HepG2 (cell line): ENCODE measurements around the gene VSIG10L. TPM values are rescaled to one million over a fixed set of nuclear protein-coding genes. Genes with fewer than 3 reads are reported as not detected.
A peak's percentile ranks its signal among the peaks of the same experiment; 100 is the strongest.

Experiments
- ETV5 ChIP-seq: IDR thresholded peaks from 2 replicates; pipeline ENCODE4 v1.6.1; 2018; ENCODE audit warnings: missing biosample characterization, missing genetic modification reagents, inconsistent platforms, borderline replicate concordance
- KLF11 ChIP-seq: IDR thresholded peaks from 2 replicates; pipeline ENCODE4 v1.6.1; 2016; ENCODE audit warnings: missing compliant biosample characterization
- SKIL ChIP-seq: sonication (generic); formaldehyde crosslinking; IDR thresholded peaks from 2 replicates; pipeline ENCODE4 v1.8.0; 2022; ENCODE audit warnings: missing genetic modification reagents, mild to moderate bottlenecking, moderate library complexity, borderline replicate concordance
- SOX13 ChIP-seq, 3 experiments: fragments of 450-650 bp in 1 of 3; sonication (generic) in 1 of 3; formaldehyde crosslinking in 1 of 3; IDR thresholded peaks in 2 of 3; conservative IDR thresholded peaks in 1 of 3; 2 replicates each; pipeline versions ENCODE4 v1.5.0 to v1.6.1; 2016 to 2020; ENCODE audit warnings: antibody characterized with exemption in 1 of 3, mild to moderate bottlenecking in 1 of 3, missing compliant biosample characterization in 1 of 3, missing genetic modification reagents in 1 of 3, moderate library complexity in 1 of 3
- SYNCRIP ChIP-seq: fragments of 200-400 bp; formaldehyde crosslinking; IDR thresholded peaks from 2 replicates; pipeline ENCODE4 v1.6.1; 2018; ENCODE audit warnings: mild to moderate bottlenecking, low read depth, low read length; ENCODE audit not compliant: insufficient read depth
- ZBTB25 ChIP-seq: IDR thresholded peaks from 2 replicates; pipeline ENCODE4 v1.6.1; 2018; ENCODE audit warnings: missing genetic modification reagents
- ZFP90 ChIP-seq: sonication (generic); formaldehyde crosslinking; IDR thresholded peaks from 2 replicates; pipeline ENCODE4 v1.8.0; 2022; ENCODE audit warnings: missing genetic modification reagents, mild to moderate bottlenecking, inconsistent platforms, borderline replicate concordance
- ZNF800 ChIP-seq: sonication (generic); formaldehyde crosslinking; IDR thresholded peaks from 2 replicates; pipeline ENCODE4 v1.4.0; 2020; ENCODE audit warnings: missing genetic modification reagents
- polyA plus RNA-seq, 8 experiments: library from polyadenylated mRNA; depleted of rRNA in 3 of 8; stranded (reverse) in 7 of 8; unstranded in 1 of 8; fragments of >200 nt; fragmentation: Illumina TruSeq in 4 of 8; extraction: Trizol in 4 of 8; gene quantifications; 2 replicates each; pipeline versions ENCODE4 v1.2.1 to v1.2.3, GENCODE V29; 2011 to 2016; ENCODE audit warnings: low read depth in 4 of 8, missing spikeins in 1 of 8, mixed read lengths in 1 of 8; ENCODE audit not compliant: insufficient read depth in 1 of 8
- total RNA-seq, 5 experiments: library from RNA; depleted of rRNA; stranded (reverse); fragments of >200 nt; fragmentation: Illumina TruSeq; extraction: Trizol; gene quantifications; 2 replicates each; pipeline ENCODE4 v1.2.3, GENCODE V29; 2016; ENCODE audit warnings: low read depth in 1 of 5

VSIG10L gene
- total and polyA plus RNA-seq, 2 of the 13 experiments (the other 11 are each of a cell fraction or from before 2014, with no cell fraction given), result 2.7 to 8.5 TPM

- TF ChIP-seq ZNF800 (CRISPR knock-in tag), result 0 out of 2 replicates have a peak, but pooled peaks have one; percentile 30
- 0 out of 2 replicates have a peak, but pooled peaks have one; percentile 12 for TF ChIP-seq SKIL (CRISPR knock-in tag)
- peak; percentile 66 for TF ChIP-seq ZFP90 (CRISPR knock-in tag)
- TF ChIP-seq SYNCRIP, result no peak
- no peak for TF ChIP-seq ZBTB25
- TF ChIP-seq SOX13 (IDR thresholded peaks at IDR 0.05), result no peak
- TF ChIP-seq SOX13 (CRISPR knock-in tag; conservative IDR thresholded peaks at IDR 0.05 in 1 of 2, IDR thresholded peaks at IDR 0.05 in 1 of 2), result no peak
- TF ChIP-seq KLF11 (CRISPR knock-in tag), result no peak
- TF ChIP-seq ETV5 (CRISPR knock-in tag), result no peak
Observed at GRCh38 chr19:51365965-51366388, 24.0 kb upstream of the VSIG10L start, which contains the start of gene ETFB (continued).
